Measurements from ENCODE around the gene SOX6.

DNA sequence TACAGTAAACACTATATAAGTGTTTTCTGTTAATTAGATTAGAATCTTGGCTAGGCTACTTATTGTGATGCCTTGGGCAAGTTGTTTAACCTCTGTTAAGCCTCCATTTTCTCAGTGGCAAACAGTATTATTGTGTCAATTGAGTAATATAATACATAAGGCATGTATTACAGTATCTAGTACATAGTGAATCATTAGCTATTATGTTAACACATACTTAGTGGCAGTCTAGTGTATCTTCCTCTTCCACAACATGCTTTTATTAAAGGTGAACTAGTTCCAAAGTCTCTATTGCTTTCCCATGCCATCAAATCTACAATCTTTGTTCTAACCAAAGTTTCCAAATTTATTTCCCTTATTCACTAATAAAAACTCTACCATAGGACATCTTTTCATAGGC, 200.9 kb downstream of the SOX6 start:
- TF ChIP-seq, protein P1, sequence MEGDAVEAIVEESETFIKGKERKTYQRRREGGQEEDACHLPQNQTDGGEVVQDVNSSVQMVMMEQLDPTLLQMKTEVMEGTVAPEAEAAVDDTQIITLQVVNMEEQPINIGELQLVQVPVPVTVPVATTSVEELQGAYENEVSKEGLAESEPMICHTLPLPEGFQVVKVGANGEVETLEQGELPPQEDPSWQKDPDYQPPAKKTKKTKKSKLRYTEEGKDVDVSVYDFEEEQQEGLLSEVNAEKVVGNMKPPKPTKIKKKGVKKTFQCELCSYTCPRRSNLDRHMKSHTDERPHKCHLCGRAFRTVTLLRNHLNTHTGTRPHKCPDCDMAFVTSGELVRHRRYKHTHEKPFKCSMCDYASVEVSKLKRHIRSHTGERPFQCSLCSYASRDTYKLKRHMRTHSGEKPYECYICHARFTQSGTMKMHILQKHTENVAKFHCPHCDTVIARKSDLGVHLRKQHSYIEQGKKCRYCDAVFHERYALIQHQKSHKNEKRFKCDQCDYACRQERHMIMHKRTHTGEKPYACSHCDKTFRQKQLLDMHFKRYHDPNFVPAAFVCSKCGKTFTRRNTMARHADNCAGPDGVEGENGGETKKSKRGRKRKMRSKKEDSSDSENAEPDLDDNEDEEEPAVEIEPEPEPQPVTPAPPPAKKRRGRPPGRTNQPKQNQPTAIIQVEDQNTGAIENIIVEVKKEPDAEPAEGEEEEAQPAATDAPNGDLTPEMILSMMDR (conservative IDR thresholded peaks at IDR 0.05; ENCODE audit: low read depth in 2 of 2), result no peak
- TF ChIP-seq JUNB (IDR thresholded peaks at IDR 0.05; ENCODE audit: unreplicated experiment) (no peak), CREB1 (CRISPR knock-in tag; IDR thresholded peaks at IDR 0.05; ENCODE audit: low read depth) (no peak), POLR2AphosphoS5 (IDR thresholded peaks at IDR 0.05; ENCODE audit: low read depth) (no peak), EZH2phosphoT487 (IDR thresholded peaks at IDR 0.05; ENCODE audit: unreplicated experiment) (no peak), EZH2 (IDR thresholded peaks at IDR 0.05; ENCODE audit: low read depth, unreplicated experiment) (no peak)

Data from GM23338 (cell line).